AG10803 (cell line): ENCODE data around the gene YAF2.

Experiments
- DNase-seq: peaks from one replicate; pipeline ENCODE4 v3.0.0; 2010; ENCODE audit warnings: low read depth
- H3K4me3 ChIP-seq: 2 replicates; pipeline ENCODE4 v1.5.1; 2011; ENCODE audit warnings: mild to moderate bottlenecking, low read length, control low read depth
- TF ChIP-seq, protein P1 (sequence below): conservative IDR thresholded peaks from 2 replicates; pipeline ENCODE4 v1.5.1; 2011; ENCODE audit warnings: mild to moderate bottlenecking, low read length, control low read depth, inconsistent platforms

The YAF2 gene

DNA sequence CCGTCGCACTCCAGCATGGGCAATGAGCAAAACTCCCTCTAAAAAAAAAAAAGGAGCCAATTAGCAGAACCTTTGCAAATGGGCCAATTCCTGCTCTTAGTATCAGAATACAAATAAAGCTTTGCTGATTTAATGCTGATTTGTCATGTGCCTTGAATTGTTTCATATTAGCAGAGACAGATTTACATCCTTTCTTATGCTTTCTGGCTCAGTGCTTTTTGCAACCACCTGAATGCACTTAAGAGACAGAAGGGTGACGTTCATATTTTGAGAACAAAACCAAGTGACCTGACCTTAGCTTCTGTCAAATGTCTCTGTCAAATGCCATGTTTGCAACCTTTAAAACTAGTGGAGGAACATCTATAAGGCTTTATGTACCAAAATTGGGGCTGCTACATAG, 43.8 kb upstream of the YAF2 start:
- H3K4me3 ChIP-seq = no peak overlapping the region
- DNase-seq = no peak
- TF ChIP-seq, protein P1, sequence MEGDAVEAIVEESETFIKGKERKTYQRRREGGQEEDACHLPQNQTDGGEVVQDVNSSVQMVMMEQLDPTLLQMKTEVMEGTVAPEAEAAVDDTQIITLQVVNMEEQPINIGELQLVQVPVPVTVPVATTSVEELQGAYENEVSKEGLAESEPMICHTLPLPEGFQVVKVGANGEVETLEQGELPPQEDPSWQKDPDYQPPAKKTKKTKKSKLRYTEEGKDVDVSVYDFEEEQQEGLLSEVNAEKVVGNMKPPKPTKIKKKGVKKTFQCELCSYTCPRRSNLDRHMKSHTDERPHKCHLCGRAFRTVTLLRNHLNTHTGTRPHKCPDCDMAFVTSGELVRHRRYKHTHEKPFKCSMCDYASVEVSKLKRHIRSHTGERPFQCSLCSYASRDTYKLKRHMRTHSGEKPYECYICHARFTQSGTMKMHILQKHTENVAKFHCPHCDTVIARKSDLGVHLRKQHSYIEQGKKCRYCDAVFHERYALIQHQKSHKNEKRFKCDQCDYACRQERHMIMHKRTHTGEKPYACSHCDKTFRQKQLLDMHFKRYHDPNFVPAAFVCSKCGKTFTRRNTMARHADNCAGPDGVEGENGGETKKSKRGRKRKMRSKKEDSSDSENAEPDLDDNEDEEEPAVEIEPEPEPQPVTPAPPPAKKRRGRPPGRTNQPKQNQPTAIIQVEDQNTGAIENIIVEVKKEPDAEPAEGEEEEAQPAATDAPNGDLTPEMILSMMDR = no peak

DNA sequence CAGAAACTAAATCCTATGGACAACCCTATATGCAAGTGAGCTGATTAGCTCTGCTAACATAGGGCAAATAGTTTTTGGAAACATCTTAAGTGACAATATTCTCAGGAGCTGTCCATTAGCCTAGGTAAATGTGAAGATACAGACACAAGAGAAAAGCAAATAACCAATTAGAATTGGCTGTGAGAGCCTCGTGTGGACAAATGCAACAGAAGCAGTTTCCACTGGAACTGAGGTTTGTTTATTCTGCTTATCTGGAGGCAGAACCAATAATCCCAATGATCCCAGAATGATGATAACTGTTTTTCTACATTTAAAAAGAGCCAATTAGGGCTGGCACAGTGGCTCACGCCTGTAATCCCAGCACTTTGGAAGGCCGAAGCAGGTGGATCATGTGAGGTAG, 43.2 kb upstream of the YAF2 start:
- no peak for DNase-seq
- TF ChIP-seq, protein P1 = no peak
- no peak overlapping the region for H3K4me3 ChIP-seq

DNA sequence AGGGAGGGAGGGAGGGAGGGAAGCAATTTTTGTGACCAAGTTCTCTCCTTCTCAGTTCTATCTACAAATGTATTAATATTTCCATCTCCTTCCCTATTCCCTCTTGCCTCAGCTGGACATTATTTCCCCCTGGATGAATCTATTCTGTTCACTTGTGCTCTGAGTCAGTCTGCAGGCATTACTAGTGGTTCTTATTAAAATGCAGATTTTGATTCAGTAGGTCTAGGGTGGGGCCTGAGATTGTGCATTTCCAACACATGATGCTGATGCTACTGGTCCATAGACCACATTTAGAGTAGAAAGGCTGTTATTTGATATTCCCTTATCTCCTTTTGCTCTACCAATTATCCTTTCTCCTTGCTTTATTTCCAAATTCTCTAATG, 40.1 kb upstream of the YAF2 start:
- DNase-seq = no peak
- H3K4me3 ChIP-seq = no peak overlapping the region
- TF ChIP-seq, protein P1 = no peak

DNA sequence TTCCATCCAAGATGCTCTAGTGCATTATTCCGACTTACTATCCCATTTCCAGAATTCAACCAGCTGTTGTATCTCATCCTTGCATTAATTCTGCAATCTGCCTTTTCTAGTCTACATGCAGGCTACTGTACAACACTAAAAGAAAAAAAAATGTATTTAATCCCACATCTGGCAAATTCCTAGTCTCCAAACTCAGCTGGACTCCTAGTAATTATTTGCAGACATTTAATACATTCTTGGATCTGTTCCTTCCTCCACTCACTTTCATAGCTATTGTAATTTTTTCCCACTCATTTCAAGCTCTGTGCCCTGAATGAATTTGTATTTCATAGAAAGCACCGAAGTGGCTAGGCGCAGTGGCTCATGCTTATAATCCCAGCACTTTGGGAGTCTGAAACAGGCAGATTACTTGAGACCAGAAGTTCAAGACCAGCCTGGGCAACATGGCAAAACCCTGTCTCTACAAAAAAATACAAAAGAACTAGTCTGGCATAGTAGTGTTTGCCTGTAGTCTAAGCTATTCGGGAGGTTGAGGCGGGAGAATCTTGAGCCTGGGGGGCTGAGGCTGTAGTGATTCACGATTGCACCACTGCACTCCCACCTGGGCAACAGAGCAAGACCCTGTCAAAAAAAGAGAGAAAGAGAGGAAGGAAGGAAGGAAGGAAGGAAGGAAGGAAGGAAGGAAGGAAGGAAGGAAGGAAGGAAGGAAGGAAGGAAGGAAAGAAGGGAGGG, 39.5 kb upstream of the YAF2 start:
- DNase-seq = peak; percentile 34
- TF ChIP-seq, protein P1 = no peak
- no peak overlapping the region for H3K4me3 ChIP-seq

GRCh38 chr12:42275499-42275898, 37.5 kb upstream of the YAF2 start:
- no peak for DNase-seq
- H3K4me3 ChIP-seq = no peak overlapping the region
- TF ChIP-seq, protein P1 = no peak

GRCh38 chr12:42273706-42274105, 35.7 kb upstream of the YAF2 start:
- no peak for DNase-seq
- TF ChIP-seq, protein P1 = no peak
- no peak overlapping the region for H3K4me3 ChIP-seq

DNA sequence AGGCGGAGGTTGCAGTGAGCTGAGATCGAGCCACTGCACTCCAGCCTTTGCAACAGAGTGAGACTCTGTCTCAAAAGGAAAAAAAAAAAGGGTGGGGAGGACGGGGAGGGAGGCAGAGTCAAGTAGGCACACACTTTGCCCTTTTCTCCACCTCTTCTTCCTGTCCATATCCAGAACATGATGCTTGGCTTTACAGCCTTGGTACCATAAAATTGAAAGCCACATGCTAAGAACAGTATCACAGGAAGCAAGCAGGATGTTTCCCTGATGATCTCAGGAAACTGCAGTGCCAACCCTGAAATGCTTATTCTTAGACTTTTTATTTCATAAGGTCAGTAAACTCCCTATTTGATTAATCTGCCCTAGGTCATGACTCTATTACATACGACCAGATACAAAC, 32.5 kb upstream of the YAF2 start:
- TF ChIP-seq, protein P1 = no peak
- no peak for DNase-seq
- H3K4me3 ChIP-seq = no peak overlapping the region
